GM18502 (cell line): ENCODE data around the gene PARVB.

Source experiments
- ATAC-seq: cut with Tn5 transposase; IDR thresholded peaks from one replicate; pipeline ENCODE4 v1.9.1; 2021; ENCODE audit warnings: mild to moderate bottlenecking; ENCODE audit not compliant: unreplicated experiment, poor library complexity

The PARVB gene

DNA sequence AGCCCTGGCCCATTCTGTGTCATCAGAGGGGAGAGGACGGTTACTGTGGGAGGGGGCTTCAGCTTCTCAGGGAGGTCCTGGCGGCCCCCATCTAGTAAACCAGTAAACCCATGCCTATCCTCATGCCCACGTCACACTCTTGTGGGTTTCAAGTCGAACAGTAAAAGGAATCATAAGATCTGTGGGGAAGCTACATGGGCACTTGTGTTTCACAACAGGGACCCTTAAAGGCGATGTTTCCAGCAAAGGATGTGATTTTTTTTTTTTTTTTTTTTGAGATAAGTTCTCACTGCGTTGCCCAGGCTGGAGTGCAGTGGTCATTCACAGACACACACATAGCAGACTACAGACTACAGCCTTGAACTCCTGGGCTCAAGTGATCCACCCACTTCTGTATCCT lies 147.5 kb downstream of the PARVB start:
- ATAC-seq = no peak

DNA sequence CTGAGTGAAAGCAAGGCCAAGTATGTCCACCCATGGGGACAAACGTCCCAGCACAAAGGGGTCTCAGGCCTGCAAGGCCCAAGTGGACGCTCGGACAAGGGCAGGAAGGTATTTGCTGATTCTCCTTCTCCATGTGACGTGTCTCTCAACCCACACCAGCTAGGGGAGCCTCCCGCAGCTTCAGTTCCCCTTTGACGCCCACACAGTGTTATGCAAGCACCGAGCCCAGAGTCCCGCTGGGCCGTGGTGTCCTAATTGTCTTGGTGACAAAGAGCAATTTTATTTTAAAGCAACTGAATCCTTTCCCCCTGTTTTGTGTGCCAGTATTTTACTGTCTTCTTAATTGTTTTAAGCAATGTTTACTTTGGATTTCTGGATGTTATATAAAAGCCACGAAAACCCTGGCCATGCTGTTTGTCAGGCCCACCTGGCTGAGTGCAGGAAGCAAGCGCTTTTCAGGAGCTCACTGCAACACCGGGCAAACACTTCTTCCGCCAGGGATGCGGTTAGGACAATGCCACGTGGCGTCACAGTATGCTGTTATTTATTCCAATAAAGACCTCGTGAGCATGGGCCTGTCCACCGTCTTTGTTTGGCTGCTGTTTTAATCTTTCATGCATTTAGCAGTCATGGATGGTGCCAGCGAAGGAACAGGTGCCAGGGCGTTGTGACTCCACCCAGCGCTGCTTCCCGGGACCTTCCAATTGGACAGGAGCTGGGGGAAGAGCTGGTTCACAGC lies 148.4 kb downstream of the PARVB start:
- ATAC-seq = peak; percentile 61

DNA sequence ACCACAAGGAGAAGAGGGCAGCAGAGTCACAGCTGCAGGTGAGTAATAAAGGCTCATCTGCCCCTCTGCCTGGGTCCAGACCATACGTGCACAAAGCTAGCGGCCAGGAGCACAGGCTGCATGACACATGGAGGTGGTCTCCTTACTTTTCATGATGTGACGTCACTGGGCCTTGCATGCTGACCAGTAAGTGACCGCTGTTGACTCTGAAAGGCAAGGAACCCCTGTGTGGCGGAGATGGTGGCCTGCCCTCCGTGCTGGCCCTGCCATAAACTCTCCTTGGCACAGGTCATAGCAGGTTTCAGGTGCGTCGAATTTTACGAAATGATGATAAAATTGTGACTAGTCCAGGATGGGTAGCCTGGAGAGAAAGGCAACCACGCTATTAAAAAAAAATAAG lies 149.1 kb downstream of the PARVB start:
- ATAC-seq = no peak

DNA sequence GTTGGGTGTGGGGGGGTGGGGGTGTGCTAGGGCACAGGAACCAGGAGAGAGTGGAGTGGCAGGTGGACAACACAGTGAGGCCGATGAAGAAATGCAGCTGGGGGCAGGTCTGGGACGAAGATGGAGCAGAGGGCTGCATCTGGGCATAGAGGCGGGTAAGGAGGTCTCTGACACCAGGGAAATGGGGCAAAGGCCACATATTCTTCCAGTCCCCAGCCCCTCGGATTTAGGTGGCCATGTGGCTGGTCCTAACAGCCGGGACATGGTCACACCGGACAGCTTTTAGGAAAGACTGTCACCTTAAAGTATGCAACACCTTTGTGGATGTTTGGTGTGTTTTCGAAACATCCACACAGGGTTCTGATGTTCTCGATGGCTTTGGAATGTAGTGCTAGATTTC lies 151.6 kb downstream of the PARVB start:
- no peak for ATAC-seq

DNA sequence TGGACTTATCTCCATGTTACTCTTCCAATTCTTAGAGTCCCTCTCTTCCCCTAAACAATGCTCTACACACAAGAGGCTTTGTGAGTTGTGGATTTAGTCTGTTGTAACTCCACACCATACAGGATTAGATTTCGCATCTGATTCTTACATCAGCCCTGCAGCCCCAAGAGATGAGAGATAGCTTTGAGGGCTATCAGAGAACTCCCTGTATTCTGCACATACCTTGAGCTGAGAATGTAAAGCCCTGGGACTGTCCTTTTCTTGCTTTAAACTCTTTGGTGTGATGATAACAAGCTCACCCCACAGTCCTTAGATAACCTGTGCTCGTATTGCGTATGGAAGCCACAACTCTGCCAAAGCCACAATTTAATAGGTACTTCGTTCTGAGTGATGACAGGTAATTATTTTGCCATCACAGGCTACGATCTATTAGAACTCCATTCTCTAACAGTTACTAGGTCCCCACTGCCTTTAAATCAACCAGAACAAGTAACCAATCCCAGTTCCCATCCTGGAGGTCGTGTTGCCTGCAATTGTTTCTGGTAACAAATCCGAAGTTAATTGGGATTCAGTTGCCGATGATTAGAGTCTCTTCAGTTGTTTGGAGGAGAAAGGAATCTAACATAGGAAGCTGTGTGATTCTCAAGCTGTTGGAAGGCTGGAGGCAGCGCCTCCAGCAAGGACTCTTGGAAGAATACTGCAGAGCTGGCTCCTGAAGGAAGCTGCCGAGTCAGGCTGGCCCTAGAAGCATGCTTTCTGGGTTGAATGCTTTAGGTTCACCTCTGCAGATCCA lies 155.3 kb downstream of the PARVB start:
- ATAC-seq = no peak

DNA sequence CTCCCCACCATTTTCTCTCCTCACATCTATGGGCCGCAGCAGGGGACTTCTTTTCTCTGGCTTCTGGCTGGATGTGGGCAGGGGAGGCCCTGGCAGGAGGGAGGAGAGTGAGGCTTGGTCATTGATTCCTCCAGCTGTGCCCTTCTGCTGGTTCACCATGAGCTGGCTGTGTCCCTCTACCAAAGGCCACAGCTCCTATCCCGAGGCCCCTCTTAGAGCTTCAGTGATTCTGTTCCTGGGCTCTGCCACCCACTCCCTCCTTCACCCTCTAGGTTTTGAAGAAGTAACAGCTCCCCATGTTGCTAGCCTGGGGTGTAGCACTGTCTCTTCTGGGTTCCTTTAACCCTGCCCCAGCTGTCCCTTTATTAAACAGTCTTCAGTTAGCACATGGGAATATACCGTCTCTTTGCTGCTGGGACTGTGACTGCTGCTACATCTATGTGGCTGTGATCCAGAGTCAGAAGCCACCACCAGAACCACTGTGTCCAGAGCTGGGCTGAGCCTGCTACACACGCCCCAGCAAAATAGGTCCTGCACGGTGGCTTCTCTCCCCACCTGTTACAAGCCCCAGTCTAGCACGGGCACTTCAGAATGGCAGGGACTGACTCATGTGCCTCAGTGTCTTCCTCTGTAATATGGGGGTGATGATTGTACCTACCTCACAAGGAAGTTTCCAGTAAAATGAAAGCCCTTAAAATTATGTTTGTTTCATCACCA lies 156.0 kb downstream of the PARVB start:
- no peak for ATAC-seq

DNA sequence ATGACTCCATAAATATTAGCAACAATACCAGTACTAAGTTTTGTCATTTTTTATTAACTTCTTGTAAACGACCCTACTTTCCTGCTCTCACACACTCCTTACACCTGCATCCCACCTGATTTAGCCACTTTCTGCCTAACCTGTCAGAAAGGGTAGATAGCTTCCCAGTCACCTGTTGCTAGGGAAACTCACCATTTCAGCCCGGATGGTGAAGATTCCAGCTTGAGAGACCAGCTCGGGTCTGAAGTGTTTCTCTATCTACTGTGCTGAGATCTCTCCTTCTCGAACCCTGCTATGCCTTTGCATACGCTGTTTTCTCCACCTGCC lies 156.6 kb downstream of the PARVB start, which contains the start of gene PARVG:
Gene PARVG, plus strand, starts transcription at position 220 of the 327 bp plus-strand sequence. CDS start 2,405 bp downstream, outside the sequence.
- peak; percentile 67 for ATAC-seq

DNA sequence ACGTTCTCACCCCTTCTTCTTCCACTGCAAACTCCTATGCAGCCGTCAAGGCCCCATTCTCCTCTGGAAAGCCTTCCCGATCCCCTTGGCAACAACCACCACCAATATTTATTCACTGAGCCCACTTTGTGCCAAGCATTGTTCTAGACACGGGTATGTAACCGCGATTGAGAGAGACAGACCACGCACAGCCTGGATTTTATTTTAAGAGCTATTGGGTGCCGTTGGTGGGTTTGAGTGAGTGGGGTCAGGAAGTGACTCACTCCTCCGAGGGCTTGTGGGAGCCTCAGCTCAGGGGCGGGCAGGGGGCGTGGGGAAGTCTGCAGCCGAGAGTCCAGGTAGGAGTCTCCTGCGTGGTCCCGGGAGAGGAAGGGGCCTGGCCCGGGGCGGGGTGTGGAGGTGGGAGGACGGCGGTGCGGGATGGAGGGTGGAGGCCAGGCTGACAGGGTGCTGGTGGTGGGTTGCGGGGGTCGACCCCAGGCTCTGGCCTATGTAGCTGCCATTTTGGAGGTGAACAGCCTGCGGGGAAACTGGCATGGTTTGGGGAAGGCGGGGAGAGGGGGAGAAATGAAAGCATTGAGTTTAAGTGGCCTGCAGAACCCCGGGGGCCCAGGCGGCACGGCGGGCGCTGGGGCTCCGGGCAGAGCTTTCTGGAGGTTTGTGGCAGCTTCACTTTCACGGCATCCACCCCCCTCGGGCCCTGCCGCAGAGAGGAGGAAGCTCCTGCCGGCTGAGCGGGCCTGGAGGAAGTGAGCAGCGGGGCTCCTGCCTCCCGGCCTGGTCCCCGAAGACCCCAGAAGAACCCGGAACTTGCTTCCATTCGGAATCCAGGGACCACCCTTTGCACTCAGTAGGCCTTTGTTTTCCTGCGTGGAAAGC lies 157.2 kb downstream of the PARVB start:
- no peak for ATAC-seq

DNA sequence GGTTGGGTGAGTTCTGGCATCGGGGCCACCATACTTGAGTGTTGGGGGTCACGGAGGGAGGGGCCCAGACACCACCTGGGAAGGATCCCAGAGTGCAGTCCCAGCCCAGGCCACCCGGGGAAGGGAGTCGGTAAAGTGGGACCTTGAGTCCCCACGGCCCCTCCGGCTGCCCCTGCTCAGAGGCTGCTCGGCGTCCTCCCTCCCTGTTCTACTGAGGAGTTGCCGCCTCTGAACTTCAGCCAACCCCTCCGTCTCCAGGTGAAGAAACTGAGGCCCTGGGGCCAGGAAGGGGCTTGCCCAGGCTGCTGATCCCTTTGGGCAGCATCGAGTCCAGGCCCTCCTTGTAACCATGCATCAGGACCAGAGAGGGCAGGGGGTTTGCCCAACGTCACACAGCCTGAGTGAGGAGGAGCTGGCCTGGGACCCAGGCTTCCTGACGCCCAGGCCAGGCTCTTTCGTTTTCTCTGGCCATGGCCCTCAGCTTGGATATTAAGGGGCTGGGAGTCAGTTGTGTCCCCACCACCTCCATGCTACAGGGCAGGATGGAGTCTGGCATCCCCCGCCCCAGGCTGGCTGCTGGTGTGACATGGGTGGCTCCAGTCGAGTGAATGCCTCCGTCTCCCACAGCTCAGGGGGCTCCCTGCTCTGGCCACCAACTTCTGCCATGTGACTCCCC lies 157.9 kb downstream of the PARVB start:
- ATAC-seq = no peak

DNA sequence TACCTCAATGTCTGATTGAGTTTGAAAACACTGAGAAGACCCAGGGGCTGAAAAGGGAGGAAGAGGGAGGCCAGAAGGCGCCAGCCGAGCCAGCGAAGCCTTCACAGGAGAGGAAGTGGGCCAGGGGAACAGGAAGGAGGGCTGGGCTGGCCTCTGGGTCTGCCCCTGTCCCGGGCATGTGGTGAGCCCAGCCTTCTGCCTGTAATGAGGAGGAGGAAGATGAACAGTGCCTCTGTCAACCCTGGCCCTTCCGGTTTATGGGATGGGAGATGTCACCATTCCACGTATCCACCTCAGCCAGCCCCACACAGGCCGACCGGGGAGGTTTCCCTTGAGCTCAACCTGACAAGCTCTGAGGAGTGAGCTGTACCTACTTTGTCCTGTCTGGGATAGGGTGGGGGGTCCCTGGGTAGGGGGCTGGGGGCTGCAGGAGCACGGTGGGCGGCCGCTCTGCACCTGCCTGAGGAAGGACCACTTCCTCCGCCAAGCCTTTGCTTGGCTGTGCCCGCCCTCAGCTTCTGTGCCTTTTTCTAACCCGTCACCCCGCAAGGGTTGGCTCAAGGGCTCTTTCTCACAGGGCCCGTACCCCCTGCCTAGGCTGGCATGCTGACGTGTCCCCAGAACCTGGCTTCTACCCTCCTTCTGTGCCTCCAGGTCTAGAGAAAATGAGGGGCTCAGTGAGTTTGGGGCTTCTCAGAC lies 158.6 kb downstream of the PARVB start:
- no peak for ATAC-seq

DNA sequence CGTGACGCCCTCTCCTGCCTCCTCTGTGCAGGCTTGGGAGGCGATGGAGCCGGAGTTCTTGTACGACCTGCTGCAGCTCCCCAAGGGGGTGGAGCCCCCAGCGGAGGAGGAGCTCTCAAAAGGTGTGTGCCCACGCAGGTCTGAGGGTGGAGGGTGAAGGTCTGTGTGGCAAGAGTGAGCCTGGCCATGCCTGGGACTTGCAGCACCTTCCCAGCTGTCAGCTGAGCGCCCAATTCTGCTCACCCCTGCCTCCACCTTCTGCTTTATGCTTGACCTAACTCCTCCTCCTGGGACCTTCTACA lies 159.1 kb downstream of the PARVB start:
- ATAC-seq = no peak

DNA sequence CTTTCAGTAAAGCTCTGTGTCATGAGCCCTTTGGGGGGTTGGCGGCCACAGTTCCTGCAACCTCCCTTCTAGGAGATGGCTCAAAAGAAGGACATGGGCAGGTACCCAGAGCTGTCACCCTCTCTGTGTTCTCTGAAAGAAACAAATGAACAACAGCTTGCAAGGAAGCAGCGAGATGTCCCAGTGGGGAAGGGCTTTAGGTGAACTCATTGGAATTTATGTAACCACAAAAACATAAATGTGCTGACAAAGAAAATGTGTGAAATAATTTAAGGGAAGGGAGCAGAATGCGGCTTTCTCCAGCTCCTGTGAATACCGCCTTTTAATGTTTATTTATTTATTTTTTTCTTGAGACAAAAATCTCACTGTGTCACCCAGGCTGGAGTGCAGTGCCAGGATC lies 159.9 kb downstream of the PARVB start:
- ATAC-seq = no peak

DNA sequence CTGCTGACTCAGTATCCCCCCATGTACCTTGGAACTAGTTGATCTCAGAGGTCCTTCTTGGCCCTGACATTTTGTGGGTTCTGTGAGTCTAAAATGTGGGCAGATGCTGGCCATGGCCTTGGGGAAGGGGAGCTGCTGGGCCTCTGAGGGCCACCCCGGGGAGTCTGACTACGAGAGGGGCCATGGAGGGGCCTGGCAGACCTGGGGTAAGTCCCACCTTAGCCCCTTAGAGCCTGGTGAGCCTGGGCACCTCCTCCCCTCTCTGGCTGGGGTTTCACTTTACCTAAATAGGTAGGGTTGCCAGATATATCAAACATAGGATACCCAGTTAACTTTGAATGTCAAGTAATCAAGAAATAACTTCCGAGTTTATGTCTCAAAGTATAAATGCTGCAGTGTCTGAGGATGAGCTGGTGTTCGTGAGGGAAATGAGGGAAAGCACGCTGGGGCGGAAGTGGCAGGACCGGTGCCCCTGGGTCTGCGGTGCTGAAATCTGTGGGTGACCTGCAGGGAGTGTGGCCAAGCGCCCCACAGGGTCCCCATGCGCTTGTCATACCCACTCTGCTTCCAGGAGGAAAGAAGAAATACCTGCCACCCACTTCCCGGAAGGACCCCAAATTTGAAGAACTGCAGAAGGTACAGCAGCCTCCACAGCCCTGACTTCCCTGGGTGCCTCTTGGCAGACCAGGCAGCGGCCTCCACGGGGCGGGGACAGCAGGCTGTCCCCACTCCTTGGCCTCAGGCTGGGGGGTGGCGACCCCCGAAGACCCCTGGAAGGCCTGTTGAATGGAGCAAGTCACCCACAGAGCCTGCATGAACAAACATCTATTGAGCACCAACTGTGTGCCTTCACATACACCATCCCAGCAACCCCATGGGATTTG lies 161.4 kb downstream of the PARVB start:
- ATAC-seq = no peak

DNA sequence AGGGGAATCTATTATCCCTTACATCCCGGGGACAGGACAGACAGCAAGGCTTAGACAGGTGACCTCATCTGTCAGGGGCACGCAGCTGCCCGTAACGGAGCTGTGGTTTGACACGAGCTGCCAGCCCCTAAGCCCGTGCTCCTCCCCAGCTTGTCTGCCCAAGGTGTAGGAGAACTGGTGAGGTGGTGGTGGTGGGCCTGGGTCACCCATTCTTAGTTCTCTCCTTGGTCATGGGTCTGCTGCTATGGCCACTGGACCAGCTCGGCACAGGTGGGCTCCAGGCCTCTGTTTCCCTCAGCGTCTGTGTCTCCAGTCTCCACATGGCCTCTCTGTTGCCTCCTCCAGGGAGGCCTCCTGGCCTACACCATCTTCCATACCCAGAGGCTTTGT lies 162.0 kb downstream of the PARVB start:
- no peak for ATAC-seq

DNA sequence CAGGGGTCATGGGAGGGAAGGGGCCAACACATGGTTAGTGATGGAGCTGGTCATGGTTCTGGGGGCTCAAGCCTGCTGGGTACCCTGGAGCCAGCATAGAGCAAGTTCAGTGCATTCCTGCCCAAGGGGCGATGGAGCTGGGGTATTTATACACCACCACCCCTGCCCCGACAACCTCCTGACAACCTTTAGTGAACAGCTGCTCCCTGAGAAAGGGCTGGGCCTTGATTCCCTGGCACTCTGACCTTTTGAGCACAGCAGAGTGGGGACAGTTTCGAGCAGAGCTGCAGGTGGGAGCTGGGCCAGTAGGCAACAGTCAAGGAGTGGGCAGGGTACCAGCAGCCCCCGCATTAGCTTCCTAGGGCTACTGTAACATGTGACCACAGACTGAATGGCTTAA lies 162.6 kb downstream of the PARVB start:
- ATAC-seq = no peak

DNA sequence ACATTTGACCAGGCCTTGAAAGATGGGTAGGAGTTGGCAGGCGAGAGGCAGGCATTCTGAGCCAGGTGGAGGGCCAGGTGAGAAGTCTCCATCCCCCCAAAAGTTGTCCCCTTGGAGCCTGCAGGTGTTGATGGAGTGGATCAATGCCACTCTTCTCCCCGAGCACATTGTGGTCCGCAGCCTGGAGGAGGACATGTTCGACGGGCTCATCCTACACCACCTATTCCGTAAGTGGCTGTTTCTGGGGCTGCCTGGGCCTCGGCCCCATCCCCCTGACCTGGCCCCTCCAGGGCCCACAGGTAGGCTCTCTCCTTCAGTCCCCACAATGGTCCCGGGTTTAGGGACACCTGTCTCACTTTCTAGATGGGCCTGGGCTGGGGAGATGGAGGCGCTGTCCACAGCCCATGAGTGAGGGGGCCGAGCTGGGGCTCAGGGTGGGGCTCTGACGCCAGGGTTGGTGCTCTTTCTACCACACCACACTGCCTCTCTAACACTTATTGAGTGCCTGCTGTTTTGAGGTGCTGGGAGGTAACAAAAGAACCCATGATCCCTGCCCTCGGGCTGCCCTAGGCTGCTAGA lies 163.6 kb downstream of the PARVB start:
- no peak for ATAC-seq

DNA sequence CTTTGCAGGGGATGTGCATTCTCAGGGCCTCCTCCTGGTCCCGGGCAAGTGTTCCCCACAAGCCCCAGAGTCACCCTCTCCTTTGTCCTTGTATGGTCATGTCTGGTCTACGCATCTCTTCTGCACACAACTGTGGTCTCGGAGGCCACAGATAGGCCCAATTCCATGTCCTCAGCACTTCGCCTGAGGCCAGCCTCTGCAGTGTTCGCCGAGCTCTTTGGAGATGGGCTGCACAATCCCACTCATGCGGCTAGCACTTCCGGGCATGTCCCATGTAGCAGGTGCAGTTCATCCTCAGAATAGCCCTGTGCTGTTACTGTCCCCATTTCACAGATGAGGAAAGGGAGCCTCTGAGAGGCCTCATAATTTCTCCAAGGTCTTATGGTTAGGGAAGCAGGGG lies 164.2 kb downstream of the PARVB start:
- ATAC-seq = no peak

DNA sequence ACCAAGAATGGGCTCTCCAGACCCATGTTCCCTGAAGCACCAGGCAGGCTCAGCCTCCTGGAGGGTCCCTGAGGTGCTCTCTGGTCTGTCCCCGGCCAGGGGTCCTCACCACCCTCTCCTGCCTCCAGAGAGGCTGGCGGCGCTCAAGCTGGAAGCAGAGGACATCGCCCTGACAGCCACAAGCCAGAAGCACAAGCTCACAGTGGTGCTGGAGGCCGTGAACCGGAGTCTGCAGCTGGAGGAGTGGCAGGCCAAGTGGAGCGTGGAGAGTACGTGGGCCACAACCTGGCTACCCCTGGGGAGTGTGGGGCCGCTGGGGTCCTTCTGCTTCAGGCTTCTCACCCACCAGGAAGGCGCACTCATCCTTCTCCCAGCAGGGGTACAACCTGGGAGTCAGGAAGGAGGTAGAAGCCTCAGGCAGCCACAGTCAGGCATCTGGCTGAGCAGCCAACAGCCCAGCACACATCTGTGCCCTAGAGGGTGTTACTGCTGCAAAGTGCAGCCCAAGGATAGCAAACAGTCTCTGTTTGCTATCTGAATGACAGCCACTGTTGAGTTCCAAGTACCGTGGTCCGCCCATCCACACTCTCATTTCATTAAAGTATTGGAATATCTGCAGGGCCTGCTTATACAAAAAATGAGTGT lies 165.0 kb downstream of the PARVB start:
- no peak for ATAC-seq
